Activated naive CD4-positive, alpha-beta T cell treated with Interleukin-2 at 50 U/mL for 16 hours (primary cell): Measurements from ENCODE around the gene NOC4L.
A peak's percentile ranks its signal among the peaks of the same experiment; 100 is the strongest.
"Not testable (repeated sequence)": the region's sequence is repeated elsewhere in the genome, so short reads cannot be mapped to it uniquely, and the experiment has no call there.

ENCODE experiments used
- DNase-seq: peaks from one replicate; pipeline ENCODE4 v3.0.0-alpha.2; 2020

Gene NOC4L

DNA sequence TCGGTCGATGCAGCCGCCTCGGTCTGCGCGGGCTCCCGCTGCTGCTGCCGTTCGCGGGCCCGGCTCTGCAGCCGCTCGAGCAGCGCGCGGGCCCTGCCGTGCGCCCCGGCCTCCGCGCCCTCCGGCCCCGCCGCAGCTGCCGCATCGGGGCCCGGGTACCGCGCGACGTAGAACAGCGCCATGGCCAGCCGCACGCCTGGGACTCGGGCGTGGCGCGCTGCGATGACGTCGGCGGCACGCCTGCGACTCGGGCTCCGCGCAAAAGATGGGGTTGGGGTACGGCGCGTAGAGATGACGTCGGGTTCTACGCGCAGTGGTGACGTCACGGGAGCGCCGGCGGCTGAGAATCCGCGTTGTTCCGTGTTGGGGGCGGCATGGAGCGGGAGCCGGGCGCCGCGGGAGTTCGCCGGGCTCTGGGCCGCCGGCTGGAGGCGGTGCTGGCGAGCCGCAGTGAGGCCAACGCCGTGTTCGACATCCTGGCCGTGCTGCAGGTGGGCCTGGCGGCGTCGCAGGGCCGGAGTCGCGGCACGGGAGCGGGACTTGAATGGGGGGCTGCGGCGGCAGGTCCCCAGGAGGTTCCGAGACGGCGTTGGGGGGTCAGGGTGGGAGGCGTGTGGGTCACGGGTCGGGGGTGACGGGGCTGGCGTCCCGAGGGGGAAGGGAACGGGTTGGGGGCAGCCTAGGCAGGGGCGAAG lies at the start of gene NOC4L, which contains the start of gene DDX51:
Gene NOC4L, plus strand, starts transcription at position 343 of the 695 bp plus-strand sequence. Its CDS starts 32 bp downstream, at position 375.
Gene DDX51, minus strand, starts transcription at position 205 of the 695 bp plus-strand sequence. Its CDS starts 23 bp downstream, at position 182.
- DNase-seq: peak; percentile 96

DNA sequence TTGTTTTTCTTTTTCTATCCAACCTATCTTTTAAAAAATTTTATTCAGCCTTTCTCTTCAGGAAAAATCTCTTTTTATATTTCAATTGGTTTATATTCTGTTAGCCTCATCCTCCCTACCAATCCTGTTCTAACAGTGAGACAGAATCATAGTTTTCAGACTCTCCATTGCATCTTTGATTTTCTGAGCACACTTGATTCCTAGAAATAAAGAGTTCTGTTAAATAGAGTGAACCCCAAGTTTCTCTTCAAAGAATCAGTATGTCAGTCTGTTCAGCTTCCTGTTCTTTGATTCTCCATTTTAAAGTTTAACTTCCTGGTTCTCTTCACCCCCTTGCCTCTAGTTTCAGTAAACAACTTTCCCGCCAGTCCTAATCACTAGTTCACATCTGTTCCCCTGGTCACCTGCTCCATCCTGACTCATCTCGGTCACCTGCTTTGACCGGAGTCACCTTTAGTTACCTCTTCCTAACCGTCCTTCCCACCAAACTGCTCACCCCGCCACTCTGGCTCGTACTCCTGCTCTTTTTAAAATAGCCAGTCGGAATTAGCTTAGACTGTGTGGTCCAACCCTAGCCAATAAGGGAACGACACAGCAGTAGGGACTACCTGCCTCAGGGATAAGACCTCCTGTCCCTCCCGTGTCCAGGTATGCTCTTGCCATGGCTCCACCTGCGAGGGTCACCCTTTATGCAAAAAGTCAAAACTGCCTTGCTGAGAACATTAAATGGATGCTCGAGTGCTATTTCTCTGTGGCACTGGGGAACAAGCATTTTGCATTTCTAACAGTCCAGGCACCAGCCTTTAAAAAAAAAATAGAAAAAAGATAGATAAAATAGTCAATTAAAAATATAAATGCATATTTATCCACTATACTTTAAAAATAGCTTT lies 48.5 kb upstream of the NOC4L start:
- no peak for DNase-seq

DNA sequence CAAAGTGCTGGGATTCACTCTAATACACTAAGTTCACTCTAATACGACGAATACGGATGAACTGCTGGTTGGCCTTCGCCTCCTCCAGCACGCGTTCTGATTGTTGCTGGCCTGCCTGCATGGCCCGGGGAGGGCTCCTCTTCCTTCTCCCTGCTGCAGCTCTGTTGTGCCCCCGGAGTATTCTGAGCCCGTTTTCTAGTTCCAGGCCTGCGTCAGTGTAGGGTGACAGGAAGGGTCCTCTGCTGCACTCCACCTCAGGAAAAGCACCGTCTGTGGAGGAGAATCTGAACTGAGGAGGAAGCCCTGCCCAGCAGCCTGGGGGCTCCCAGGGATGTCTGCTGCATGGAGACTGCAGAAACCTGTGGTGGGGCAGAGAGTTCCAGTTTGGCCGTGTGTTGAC lies 44.5 kb upstream of the NOC4L start:
- no peak for DNase-seq

DNA sequence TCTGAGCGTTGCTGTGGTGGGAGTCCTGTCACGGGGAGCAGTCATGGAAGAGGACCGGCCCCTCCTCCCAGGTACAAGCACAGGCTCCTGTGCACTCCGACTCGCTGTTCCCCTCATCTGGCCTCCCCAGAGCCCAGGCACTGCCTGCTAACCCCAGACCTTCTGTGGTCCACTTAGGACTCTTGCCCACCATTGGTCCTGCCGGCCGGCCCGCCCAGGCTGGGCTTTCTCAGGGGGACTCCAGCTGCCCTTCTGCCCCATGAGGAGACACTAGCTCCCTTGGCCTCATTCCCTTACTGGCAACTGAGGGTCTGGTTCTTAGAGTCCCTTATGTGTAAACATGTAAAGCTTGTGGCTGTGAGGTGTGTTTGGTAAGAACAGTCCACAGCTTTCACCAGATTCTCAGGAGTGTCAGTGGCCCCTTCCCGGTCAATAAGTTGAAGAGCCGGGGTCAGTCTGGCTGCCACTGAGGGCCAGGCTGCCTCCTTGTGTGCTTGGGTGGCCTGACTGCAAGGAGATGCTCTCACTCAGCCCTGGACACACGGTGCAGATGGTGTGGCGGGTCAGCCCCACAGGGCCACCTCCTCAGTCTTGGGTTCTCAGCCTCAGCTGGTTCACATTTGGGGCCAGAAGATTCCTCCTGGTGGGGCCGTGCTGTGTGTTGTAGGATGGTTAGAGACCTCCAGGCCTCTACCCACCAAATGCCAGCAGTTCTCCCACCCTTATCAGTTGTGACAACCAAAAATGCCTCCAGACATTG lies 43.8 kb upstream of the NOC4L start:
- no peak for DNase-seq

DNA sequence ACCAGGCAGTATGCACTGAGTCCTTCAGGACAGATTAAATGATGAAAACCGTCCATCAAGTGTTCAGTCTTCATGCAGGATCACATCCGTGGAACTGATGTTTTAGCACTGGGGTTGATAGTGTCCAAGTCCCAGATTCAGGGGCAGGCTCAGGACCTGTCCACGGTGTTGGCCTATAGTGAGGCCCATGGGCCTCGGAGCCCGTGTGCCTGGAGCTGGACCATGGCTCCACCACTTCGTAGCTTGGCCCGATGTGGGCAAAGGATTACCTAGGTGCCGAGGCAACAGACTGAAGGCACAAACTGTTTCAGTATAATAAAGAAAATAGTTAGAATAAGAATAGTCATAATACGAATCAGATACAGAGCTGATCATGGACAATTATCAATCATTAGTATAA lies 42.0 kb upstream of the NOC4L start:
- DNase-seq: no peak

DNA sequence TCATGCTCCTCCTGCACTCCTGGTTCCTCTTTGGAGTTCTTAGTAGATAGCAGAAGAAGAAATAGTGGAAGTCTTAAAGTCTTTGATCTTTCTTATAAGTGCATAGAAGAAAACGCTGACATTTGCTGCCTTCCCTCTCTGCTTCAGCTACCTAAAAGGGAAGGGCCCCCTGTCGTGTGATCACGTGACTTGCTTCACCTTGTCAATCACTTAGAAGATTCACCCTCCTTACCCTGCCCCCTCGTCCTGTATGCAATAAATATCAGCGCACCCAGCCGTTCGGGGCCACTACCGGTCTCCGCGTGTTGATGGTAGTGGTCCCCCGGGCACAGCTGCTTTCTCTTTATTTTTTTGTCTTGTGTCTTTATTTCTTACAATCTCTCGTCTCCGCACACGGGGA lies 41.2 kb upstream of the NOC4L start:
- DNase-seq: not testable (repeated sequence)

DNA sequence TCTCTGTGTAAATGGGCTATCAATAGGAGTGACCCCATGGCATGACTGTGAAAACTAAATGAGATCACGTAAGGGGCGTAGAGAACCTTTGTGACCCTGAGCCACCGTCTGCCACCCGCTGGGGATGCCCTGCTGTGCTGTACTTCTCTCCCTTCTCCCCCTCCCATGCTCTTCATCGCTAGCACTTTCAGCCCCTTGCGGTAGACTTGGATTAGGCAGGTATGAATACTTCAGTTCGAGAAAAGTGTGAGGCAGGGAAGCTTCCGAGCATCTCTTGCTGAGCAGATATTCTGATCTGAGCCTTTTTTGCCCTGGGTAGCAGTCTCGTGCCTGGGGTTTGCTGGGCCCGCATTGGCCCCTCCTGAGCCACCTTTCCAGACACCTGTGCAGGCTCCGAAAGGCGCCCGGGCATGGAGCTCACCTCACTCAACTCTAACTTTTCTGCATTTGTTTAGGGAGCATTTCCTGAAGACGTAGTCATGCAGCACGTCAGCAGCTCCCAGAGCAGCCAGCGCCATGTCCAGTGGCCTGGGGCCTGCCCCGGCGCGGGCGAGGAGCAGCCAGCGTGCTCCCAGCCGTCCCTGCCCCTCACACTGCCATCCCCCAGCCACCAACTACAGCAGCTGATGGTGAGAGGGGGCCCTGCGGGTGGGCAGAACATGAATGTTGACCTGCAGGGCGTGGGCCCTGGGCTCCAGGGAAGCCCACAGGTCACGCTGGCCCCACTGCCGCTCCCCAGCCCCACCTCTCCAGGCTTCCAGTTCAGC lies 40.5 kb upstream of the NOC4L start:
- DNase-seq: no peak

DNA sequence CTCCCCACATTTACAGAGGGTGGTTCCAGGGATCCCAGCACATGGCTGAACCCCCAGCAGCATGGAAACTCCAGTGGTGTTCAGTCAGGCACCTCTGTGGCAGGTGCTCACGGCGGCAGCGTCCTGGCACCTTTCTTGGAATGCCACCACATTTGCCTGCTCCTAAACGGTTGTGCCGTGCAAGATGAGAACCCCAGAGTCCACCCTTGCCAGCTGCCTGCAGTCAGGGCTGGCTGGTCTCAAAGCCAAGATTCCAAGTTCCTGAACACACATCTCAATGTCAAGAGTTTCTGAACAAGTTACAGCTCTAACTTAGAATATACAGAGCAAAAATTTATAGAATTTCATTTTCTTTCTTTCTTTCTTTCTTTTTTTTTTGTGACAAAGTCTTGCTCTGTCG lies 38.8 kb upstream of the NOC4L start:
- no peak for DNase-seq

DNA sequence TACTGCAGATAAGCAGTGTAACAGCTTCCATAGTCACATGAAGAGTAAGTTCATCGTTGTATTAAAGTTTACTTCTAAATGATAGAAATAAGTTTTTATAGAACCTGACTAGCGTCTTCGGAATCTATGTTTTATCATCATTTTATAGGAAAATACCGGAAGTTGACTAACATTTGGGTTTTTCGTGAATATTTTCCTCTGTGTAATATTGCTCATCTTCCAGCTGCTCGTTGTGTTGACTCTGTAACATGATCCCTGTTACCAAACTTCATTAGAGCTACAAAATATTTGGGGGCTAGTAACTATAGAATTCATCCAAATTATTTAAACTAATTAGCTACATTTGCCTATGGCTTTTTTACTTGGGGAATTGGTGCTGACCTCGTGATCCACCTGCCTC lies 37.3 kb upstream of the NOC4L start:
- no peak for DNase-seq

DNA sequence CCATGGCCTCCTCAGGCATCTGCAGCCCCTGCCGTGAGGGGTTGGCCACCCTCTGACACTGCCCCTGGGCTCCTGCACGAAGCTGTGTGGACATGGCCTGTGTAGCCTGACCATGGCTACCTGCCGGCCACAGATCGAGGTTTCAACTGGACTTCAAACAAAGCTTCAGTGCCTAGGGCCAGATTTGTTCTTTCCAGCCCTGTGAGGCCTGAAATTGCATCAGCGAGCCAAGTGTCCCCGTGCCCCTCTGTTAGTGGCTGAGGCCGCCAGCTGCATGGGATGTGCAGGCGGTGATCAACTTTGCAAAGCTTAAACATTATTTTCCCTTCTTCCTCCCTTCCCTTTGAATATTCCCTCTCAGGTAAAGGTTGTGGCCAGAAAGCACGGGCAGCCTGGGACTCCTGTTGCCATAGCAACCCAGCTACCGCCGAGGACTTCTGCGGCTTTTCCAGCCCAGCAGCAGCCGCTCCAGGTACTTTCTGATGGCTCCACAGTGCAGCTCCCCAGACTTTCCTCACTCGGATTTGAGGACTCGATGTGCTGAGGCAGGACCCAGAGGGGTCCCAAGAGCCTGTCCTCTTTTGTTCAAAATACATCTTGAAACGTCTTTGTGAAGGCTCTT lies 35.9 kb upstream of the NOC4L start:
- DNase-seq: no peak

DNA sequence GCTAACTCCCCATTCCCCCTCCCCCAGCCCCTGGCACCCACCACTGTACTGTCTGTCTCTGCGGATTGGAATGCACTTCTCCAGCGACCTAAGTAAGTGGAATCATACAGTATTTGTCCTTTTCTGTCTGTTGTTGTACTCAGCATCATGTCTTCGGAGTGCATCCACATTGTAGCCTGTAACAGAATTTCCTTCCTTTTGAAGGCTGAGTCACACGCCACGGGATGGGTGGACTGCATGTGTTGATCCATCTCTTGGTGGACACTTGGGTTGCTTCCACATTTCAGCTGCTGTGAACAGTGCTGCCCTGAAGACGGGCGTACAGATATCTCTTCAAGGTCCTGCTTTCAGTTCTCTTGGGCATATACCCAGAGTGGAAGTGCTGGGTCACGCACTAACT lies 34.5 kb upstream of the NOC4L start:
- DNase-seq: no peak

DNA sequence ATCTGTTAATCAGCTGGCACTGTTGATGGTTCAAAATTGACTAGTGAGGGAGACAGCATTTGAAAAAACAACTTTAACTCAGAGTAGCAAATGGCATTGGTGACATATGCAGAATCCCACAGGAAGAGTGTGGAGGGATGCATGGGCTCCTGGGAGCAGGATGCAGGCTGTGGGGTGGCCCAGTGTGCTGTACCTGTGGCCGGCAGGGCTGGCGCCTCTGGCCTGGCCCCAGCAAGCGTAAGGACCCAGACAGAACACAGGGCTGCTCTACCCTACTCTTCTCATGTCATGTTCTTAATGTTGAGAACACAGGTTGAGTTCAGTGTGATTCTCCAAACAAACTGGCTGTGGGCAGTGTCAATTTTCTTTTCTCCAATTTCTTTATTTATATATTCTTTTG lies 33.6 kb upstream of the NOC4L start:
- no peak for DNase-seq

DNA sequence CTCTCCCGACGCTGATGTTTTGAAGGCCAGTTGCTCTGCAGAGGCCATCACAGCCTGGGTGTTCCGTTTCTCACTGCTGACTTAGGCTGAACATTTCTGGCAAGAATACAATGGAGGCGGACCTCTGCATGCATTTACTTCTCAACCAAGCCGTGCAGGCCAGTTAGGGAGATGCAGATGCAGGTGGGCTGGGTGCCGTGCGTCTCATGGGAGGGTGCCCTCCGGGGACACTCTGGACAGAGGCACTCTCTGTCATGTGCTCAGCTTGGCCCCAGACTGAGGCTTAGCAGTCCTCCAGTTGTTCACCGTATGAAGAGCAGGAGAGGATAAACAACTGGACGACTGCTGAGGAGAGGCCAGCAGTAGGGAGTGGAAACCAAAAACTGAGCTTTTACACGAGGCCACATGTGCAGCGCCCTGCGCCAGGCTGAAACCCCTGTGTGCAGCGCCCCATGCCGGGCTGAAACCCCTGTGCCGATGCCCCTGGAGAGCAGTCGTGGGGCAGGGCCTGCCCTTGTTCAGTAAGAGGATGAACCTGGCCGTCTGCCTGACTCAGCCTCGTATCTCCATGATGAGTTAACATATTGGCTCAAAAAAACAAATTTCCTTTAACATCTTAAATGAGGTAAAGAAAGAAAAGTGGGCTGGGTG lies 32.5 kb upstream of the NOC4L start:
- DNase-seq: no peak

DNA sequence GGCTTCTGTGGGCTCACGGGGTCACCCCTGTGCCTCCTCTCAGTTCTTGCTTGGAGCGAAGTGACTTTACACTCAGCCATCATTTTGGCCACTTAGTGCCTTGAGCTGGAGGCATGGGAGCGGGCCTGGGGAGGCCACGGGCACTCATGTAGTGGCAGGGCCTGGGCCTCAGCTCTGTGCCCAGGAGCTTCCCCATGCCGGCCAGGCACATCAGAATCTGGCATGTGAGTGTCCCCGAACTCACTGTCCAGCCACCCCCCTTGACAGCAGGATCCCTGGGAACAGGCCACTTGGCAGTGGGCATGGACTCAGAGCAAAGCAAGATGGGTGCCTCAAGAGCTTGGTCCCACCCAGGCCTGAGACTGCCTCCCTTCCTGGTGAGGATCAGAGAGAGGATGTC lies 29.6 kb upstream of the NOC4L start:
- DNase-seq: no peak

DNA sequence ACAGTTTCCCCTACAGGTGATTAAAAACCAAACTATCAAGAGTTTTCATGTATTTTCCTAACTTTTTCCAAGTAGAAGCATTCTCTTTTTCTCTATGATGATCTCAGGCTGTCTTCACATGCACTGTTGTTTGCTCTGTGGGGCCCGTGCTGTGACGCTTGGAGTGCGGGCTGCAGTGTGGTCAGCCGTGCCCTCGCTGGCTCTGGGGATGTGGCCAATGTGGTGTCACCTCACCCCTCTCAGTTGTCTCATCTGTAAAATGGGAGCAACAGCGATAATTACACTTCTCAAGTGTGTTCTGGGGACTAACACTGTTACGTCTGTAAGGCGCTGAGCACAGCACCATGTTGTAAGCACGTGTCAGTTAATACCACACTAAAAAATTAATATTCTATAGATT lies 28.8 kb upstream of the NOC4L start:
- DNase-seq: no peak

DNA sequence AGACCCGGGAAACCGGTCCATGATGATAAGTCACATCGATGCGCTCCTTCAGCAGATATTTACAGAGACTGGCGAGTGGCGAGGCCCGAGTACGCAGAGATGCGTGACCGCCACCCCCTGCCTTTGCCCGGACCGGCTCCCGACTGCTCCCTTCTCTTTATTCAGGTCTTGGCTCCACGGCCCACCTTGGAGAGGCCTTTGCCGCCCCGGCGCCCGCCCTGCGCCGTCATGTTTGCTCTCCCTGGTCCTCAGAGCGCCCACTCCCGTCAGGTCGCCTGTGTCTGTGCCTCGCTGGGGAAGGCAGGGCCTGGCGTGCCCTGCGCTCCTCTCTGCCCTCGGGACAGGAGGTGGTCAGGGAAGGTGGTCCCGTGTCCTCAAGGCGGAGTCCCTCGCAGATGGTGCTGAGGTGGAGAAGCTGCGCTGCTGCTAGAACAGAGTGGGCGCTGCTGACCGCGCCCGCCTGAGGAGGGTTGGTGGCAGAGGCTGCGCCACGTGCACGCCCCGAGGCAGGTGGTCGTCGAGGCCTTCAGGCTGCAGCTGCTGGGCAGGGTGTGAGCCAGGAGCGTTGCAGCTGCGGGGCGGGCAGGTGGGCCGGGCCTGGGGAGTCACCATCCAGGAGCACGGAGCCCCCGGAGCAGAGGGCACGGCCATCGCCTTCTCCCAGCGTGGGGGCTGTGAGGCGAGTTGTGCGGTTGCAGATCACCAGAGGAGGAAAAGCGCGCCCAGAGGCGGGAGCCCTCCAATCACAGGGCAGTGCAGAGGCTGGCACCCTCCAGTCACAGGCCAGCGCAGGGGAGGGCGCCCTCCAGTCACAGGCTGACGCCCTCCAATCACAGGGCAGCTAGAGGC lies 27.3 kb upstream of the NOC4L start:
- no peak for DNase-seq

DNA sequence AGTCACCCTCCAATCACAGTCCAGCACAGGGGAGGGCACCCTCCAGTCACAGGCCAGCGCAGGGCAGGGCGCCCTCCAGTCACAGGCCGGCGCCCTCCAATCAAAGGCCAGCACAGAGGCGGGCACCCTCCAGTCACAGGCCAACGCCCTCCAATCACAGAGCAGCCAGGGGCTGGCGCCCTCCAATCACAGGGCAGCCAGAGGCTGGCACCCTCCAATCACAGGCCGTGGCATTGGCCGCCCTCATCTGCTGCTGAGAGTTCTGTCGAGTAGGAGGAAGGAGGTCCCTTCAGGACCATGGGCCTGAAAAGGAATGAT lies 26.7 kb upstream of the NOC4L start:
- DNase-seq: no peak

DNA sequence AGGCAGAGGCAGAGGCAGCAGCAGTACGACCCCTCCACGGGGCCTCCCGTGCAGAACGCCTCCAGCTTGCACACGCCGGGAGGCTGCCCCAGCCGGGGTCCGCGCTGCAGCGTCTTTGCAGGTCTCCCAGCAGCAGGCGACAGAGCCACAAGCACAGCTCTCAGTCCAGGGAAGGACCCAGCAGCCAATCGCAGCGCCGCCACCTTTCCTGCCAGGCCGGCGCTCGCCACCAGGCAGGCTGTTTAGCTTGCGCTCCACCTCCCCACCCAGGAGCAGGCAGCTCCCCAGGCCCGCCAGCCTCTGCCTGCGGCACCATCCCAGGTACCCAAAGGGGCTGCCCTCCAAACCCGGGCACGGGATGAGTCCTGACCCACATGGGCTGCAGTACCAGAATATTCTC lies 25.4 kb upstream of the NOC4L start:
- no peak for DNase-seq

DNA sequence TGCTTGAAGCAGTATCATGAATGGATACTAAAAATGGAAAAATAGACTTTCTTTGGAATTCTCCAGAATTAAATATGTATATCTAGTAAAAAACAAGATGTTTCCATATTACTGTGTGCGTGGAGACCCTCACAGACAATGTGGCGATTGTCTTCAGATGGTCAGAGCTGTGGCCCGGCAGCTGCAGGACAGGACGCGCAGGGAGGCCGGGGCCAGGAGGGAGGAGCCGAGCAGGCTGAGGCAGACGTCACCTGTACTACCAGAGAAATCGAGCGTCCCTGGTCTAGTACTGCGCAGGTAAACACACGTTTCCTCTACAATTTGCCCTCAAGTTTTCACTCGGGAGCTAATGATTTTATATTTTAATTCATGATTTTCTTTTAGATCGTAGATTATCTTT lies 23.0 kb upstream of the NOC4L start:
- DNase-seq: no peak

DNA sequence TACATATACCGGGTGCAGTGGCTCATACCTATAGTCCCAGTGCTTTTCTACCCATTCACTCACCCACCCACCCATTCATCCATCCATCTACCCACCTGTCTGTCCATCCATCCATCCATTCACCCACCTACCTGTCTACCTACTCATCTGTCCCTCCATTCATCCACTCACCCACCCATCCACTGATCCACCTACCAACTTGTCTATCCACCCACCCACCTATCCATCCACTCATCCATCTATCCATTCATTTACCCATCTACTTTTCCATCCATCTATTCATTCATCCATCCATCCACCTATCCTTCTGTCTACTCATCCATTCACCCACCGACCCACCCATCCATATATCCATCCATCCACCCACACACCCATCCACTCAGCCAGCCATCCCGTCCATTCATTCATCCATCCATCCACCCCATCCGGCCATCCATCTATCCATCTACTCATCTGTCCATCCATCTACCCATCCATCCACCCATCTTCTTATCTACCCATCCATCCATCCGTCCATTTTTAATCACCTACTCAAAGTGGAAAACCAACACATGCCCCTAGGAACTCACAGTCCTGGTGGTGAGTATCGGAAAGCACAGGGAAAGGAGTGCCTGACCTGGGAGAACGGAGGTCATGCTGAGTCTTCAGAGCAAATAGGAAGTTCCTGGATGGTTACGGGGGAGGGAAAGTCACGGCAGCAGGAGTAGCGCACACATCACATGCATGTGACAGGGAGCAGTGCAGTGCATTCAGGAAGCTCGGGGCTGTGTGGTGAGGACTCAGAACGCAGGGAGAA lies 20.1 kb upstream of the NOC4L start:
- no peak for DNase-seq
